Measurements from ENCODE around the gene GATA5. TPM values are rescaled to one million over a fixed set of nuclear protein-coding genes. Genes with fewer than 3 reads are reported as not detected.

Gene GATA5
- total RNA-seq, 1 experiment from 2014 or later = not detected

DNA sequence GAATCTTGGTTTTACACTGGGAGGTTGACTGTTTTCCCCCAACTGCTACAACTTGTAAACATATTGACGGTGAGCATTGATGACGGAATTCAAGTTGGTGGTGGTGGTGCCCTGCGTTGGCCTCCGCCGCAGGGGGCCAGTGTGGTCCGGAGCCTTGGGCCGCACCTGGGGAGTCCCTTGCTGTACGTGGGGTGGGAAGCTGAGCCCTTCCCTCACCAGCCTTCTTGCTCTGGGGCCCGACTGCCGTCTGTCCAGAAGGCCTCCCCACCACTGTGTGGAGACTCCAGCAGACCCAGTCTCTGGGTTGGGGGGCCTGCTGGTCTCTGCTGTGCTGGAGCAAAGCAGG, 11.4 kb downstream of the GATA5 start (continued):
- TF ChIP-seq, protein P1, sequence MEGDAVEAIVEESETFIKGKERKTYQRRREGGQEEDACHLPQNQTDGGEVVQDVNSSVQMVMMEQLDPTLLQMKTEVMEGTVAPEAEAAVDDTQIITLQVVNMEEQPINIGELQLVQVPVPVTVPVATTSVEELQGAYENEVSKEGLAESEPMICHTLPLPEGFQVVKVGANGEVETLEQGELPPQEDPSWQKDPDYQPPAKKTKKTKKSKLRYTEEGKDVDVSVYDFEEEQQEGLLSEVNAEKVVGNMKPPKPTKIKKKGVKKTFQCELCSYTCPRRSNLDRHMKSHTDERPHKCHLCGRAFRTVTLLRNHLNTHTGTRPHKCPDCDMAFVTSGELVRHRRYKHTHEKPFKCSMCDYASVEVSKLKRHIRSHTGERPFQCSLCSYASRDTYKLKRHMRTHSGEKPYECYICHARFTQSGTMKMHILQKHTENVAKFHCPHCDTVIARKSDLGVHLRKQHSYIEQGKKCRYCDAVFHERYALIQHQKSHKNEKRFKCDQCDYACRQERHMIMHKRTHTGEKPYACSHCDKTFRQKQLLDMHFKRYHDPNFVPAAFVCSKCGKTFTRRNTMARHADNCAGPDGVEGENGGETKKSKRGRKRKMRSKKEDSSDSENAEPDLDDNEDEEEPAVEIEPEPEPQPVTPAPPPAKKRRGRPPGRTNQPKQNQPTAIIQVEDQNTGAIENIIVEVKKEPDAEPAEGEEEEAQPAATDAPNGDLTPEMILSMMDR (IDR thresholded peaks at IDR 0.05 in 2 of 3, conservative IDR thresholded peaks at IDR 0.05 in 1 of 3; ENCODE audit: borderline replicate concordance in 1 of 3, insufficient read depth in 1 of 3, low read depth in 2 of 3, low read length in 2 of 3) = no peak
- TF ChIP-seq SP1 (IDR thresholded peaks at IDR 0.05; ENCODE audit: low read depth) (no peak), POLR2A (IDR thresholded peaks at IDR 0.05; ENCODE audit: borderline replicate concordance, extremely low read depth, insufficient read depth, insufficient read length) (no peak)

DNA sequence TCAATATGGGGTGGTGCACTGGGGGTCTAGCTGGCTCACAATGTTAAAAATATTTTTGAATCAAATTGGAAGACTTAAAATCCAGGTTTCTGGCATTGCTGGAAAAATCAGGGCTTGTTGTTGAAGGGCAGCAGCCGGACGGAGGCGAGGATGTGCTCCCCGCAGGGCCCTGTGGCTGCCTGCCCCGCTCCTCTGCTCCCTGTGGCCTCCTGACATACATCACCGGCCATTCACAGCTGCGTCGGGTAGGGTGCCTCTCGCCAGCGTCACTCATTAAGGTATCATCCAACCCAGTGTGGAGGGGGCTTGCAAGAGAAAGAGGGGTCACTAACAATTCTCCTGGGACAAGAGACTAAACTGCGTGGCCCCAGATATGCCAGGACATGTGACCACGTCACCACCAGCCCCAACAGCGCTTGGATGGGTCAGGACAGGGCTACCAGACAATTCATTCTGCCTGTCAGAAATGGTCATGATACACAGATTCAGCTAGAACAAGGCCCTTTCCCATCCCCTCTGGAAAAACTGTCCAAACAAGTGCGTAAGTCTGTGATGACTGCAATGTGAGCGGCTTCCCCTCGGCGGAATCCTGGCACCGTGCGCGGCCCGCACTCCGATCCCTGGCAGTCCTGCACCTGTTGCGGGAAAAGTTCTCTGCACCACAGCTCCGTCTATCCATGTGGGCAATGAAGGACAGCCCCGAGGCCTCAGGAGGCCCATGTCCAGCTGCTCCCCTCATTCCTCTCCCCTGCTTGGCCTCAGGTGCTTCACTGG, 12.0 kb downstream of the GATA5 start:
- H3K27me3 ChIP-seq (ENCODE audit: insufficient read depth, low read length) = no peaks in the 10 kb centered on the region
- intact Hi-C loops (cut with micrococcal nuclease) = no loop called here
- no peaks in the 10 kb centered on the region for H3K9me3 ChIP-seq (ENCODE audit: control insufficient read depth in 1 of 2, insufficient read depth in 1 of 2, low read depth in 1 of 2, low read length in 2 of 2)
- no peak overlapping the region for H3K4me3 ChIP-seq (replicated peaks in 1 of 2; ENCODE audit: low read depth in 1 of 2, low read length in 2 of 2)
- no peaks in the 10 kb centered on the region for H3K9me2 ChIP-seq (ENCODE audit: insufficient read depth)
- ChIA-PET CTCF (no interaction called here), RAD21 (ENCODE audit: low non-redundant PET in 1 of 2, low total read pairs in 2 of 2, uncharacterized antibody in 2 of 2, unreplicated experiment in 2 of 2) (no interaction called here), POLR2A (no interaction called here)
- no TSS peak for BruUV-seq (replicated peaks)
- no peaks in the 10 kb centered on the region for H3K79me2 ChIP-seq (ENCODE audit: insufficient read depth, low read length)
- H2AFZ ChIP-seq (ENCODE audit: low read depth, low read length, poor library complexity, severe bottlenecking) = no peak overlapping the region
- no peak overlapping the region for H3K4me2 ChIP-seq (ENCODE audit: low read length)
- no peak overlapping the region for H3K9ac ChIP-seq (ENCODE audit: low read length)
- ATAC-seq (no peak), DNase-seq (ENCODE audit: low read depth, low spot score) (no peak)
- H3K27ac ChIP-seq (ENCODE audit: low read depth, low read length) = no peak overlapping the region
- no peaks in the 10 kb centered on the region for H3K36me3 ChIP-seq (ENCODE audit: control insufficient read depth in 1 of 2, insufficient read depth in 2 of 2, low read length in 2 of 2)
- H3K4me1 ChIP-seq (ENCODE audit: control insufficient read depth in 1 of 2, insufficient read depth in 2 of 2, low read length in 2 of 2) = no peaks in the 10 kb centered on the region
- H4K20me1 ChIP-seq (ENCODE audit: insufficient read depth) = no peaks in the 10 kb centered on the region
- no peak for TF ChIP-seq YY1 (IDR thresholded peaks at IDR 0.05; ENCODE audit: extremely low read depth, insufficient replicate concordance, low read depth, low read length)
- TF ChIP-seq, protein P2, sequence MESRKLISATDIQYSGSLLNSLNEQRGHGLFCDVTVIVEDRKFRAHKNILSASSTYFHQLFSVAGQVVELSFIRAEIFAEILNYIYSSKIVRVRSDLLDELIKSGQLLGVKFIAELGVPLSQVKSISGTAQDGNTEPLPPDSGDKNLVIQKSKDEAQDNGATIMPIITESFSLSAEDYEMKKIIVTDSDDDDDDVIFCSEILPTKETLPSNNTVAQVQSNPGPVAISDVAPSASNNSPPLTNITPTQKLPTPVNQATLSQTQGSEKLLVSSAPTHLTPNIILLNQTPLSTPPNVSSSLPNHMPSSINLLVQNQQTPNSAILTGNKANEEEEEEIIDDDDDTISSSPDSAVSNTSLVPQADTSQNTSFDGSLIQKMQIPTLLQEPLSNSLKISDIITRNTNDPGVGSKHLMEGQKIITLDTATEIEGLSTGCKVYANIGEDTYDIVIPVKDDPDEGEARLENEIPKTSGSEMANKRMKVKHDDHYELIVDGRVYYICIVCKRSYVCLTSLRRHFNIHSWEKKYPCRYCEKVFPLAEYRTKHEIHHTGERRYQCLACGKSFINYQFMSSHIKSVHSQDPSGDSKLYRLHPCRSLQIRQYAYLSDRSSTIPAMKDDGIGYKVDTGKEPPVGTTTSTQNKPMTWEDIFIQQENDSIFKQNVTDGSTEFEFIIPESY (IDR thresholded peaks at IDR 0.05; ENCODE audit: extremely low read depth, insufficient replicate concordance, low read length) = no peak
- no peak for TF ChIP-seq POLR2A (IDR thresholded peaks at IDR 0.05; ENCODE audit: borderline replicate concordance, extremely low read depth, insufficient read depth, insufficient read length)
- TF ChIP-seq ZNF274 (IDR thresholded peaks at IDR 0.05; ENCODE audit: low read depth, low read length) = no peak
- TF ChIP-seq CEBPB (IDR thresholded peaks at IDR 0.05; ENCODE audit: low read depth) = no peak
- no peak for TF ChIP-seq EZH2phosphoT487 (IDR thresholded peaks at IDR 0.05; ENCODE audit: borderline replicate concordance)
- no peak for TF ChIP-seq RAD21 (IDR thresholded peaks at IDR 0.05; ENCODE audit: low read depth)
- TF ChIP-seq JUND (IDR thresholded peaks at IDR 0.05) = no peak
- TF ChIP-seq CBX3 (IDR thresholded peaks at IDR 0.05; ENCODE audit: low read depth) = no peak
- TF ChIP-seq SP1 (IDR thresholded peaks at IDR 0.05; ENCODE audit: low read depth) = no peak
- no peak for TF ChIP-seq ELF1 (IDR thresholded peaks at IDR 0.05; ENCODE audit: borderline replicate concordance, low read depth)
- TF ChIP-seq, protein P3, sequence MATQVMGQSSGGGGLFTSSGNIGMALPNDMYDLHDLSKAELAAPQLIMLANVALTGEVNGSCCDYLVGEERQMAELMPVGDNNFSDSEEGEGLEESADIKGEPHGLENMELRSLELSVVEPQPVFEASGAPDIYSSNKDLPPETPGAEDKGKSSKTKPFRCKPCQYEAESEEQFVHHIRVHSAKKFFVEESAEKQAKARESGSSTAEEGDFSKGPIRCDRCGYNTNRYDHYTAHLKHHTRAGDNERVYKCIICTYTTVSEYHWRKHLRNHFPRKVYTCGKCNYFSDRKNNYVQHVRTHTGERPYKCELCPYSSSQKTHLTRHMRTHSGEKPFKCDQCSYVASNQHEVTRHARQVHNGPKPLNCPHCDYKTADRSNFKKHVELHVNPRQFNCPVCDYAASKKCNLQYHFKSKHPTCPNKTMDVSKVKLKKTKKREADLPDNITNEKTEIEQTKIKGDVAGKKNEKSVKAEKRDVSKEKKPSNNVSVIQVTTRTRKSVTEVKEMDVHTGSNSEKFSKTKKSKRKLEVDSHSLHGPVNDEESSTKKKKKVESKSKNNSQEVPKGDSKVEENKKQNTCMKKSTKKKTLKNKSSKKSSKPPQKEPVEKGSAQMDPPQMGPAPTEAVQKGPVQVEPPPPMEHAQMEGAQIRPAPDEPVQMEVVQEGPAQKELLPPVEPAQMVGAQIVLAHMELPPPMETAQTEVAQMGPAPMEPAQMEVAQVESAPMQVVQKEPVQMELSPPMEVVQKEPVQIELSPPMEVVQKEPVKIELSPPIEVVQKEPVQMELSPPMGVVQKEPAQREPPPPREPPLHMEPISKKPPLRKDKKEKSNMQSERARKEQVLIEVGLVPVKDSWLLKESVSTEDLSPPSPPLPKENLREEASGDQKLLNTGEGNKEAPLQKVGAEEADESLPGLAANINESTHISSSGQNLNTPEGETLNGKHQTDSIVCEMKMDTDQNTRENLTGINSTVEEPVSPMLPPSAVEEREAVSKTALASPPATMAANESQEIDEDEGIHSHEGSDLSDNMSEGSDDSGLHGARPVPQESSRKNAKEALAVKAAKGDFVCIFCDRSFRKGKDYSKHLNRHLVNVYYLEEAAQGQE (IDR thresholded peaks at IDR 0.05; ENCODE audit: low read depth) = no peak
- no peak for TF ChIP-seq FOSL1 (IDR thresholded peaks at IDR 0.05; ENCODE audit: low read depth)
- no peak for TF ChIP-seq EGR1 (IDR thresholded peaks at IDR 0.05; ENCODE audit: low read depth)
